H9 (cell line): ENCODE results near the gene FRY. TPM values are rescaled to one million over a fixed set of nuclear protein-coding genes. Genes with fewer than 3 reads are reported as not detected.

Source experiments
- DNase-seq: peaks from one replicate; pipeline ENCODE4 v3.0.0-alpha.2; 2017
- H2AFZ ChIP-seq: one replicate; pipeline ENCODE4 v1.6.1; 2013; ENCODE audit warnings: mild to moderate bottlenecking, low read length, control low read depth, moderate library complexity
- H2AK5ac ChIP-seq: 2 replicates; pipeline ENCODE4 v1.6.1; 2013; ENCODE audit warnings: low read length, control low read depth, mixed read lengths; ENCODE audit not compliant: insufficient read length
- H2BK120ac ChIP-seq: one replicate; pipeline ENCODE4 v1.6.1; 2013; ENCODE audit warnings: low read depth, mild to moderate bottlenecking, low read length, control low read depth, inconsistent platforms; ENCODE audit not compliant: poor library complexity, severe bottlenecking
- H2BK12ac ChIP-seq: 2 replicates; pipeline ENCODE4 v1.6.1; 2013; ENCODE audit warnings: low read length, control low read depth, mixed read lengths, low read depth; ENCODE audit not compliant: insufficient read length
- H2BK15ac ChIP-seq: 2 replicates; pipeline ENCODE4 v1.6.1; 2013; ENCODE audit warnings: low read depth, low read length, control low read depth
- H2BK20ac ChIP-seq: one replicate; pipeline ENCODE4 v1.6.1; 2013; ENCODE audit warnings: low read depth, mild to moderate bottlenecking, low read length, control low read depth, inconsistent platforms; ENCODE audit not compliant: poor library complexity, severe bottlenecking
- H2BK5ac ChIP-seq: 2 replicates; pipeline ENCODE4 v1.6.1; 2013; ENCODE audit warnings: low read length, control low read depth, mixed read lengths; ENCODE audit not compliant: insufficient read length
- H3K14ac ChIP-seq: 2 replicates; pipeline ENCODE4 v1.6.1; 2013; ENCODE audit warnings: low read length, control low read depth; ENCODE audit not compliant: insufficient read depth
- H3K18ac ChIP-seq: 2 replicates; pipeline ENCODE4 v1.6.1; 2013; ENCODE audit warnings: low read depth, mild to moderate bottlenecking, mixed read lengths, low read length, control low read depth; ENCODE audit not compliant: insufficient read length
- H3K23ac ChIP-seq: 2 replicates; pipeline ENCODE4 v1.6.1; 2013; ENCODE audit warnings: low read length, control low read depth, mixed read lengths, low read depth; ENCODE audit not compliant: insufficient read length
- H3K23me2 ChIP-seq: 2 replicates; pipeline ENCODE4 v1.6.1; 2013; ENCODE audit warnings: low read depth, mild to moderate bottlenecking, mixed read lengths, low read length, control low read depth; ENCODE audit not compliant: insufficient read length, poor library complexity, severe bottlenecking
- H3K27ac ChIP-seq: 2 replicates; pipeline ENCODE4 v1.5.1; 2013; ENCODE audit warnings: low read length, control low read depth, mixed read lengths, low read depth; ENCODE audit not compliant: insufficient read length
- H3K27me3 ChIP-seq: 2 replicates; pipeline ENCODE4 v1.6.1; 2013; ENCODE audit warnings: low read length, control low read depth, inconsistent platforms; ENCODE audit not compliant: insufficient read depth
- H3K4ac ChIP-seq: 2 replicates; pipeline ENCODE4 v1.6.1; 2013; ENCODE audit warnings: low read depth, mild to moderate bottlenecking, control low read depth, inconsistent platforms, low read length, moderate library complexity
- H3K4me1 ChIP-seq: 2 replicates; pipeline ENCODE4 v1.6.1; 2013; ENCODE audit warnings: low read length, control low read depth, inconsistent platforms; ENCODE audit not compliant: insufficient read depth
- H3K4me2 ChIP-seq: 2 replicates; pipeline ENCODE4 v1.6.1; 2013; ENCODE audit warnings: low read length, control low read depth, mixed read lengths; ENCODE audit not compliant: insufficient read length, insufficient read depth
- H3K56ac ChIP-seq: 2 replicates; pipeline ENCODE4 v1.6.1; 2013; ENCODE audit warnings: low read depth, mild to moderate bottlenecking, mixed read lengths, low read length, control low read depth; ENCODE audit not compliant: insufficient read length
- H3K79me1 ChIP-seq: 2 replicates; pipeline ENCODE4 v1.6.1; 2013; ENCODE audit warnings: low read depth, mild to moderate bottlenecking, moderate library complexity, low read length, control low read depth, inconsistent platforms; ENCODE audit not compliant: insufficient read depth, poor library complexity, severe bottlenecking
- H3K79me2 ChIP-seq: 2 replicates; pipeline ENCODE4 v1.6.1; 2013; ENCODE audit warnings: low read length, control low read depth, inconsistent platforms; ENCODE audit not compliant: insufficient read depth
- H3K9ac ChIP-seq: 2 replicates; pipeline ENCODE4 v1.6.1; 2013; ENCODE audit warnings: low read length, control low read depth, mixed read lengths; ENCODE audit not compliant: insufficient read length; ENCODE audit errors: extremely low read depth
- H3K9me3 ChIP-seq: one replicate; pipeline ENCODE4 v1.6.1; 2013; ENCODE audit warnings: low read depth, low read length, inconsistent platforms; ENCODE audit not compliant: control insufficient read depth
- H3T11ph ChIP-seq: one replicate; pipeline ENCODE4 v1.6.1; 2013; ENCODE audit warnings: mild to moderate bottlenecking, low read length, control low read depth, inconsistent platforms
- H4K20me1 ChIP-seq: one replicate; pipeline ENCODE4 v1.6.1; 2013; ENCODE audit not compliant: control insufficient read depth, insufficient read length, insufficient read depth
- H4K5ac ChIP-seq: 2 replicates; pipeline ENCODE4 v1.6.1; 2013; ENCODE audit warnings: low read depth, mild to moderate bottlenecking, mixed read lengths, low read length, control low read depth; ENCODE audit not compliant: insufficient read length
- H4K8ac ChIP-seq: replicated peaks from 2 replicates; pipeline ENCODE4 v1.6.1; 2013; ENCODE audit warnings: low read length, control low read depth, mixed read lengths, low read depth; ENCODE audit not compliant: insufficient read length
- H4K91ac ChIP-seq: 2 replicates; pipeline ENCODE4 v1.6.1; 2013; ENCODE audit warnings: low read depth, mild to moderate bottlenecking, moderate library complexity, mixed read lengths, low read length, control low read depth; ENCODE audit not compliant: insufficient read length
- H3K27ac Mint-ChIP-seq, 3 experiments: 2 replicates in 2 of 3; 3 replicates in 1 of 3; pipeline ENCODE4 v1.8.0; 2020 to 2021; ENCODE audit warnings: mixed read lengths in 3 of 3, mild to moderate bottlenecking in 1 of 3, moderate library complexity in 1 of 3
- H3K27me3 Mint-ChIP-seq: 2 replicates; pipeline ENCODE4 v1.8.0; 2021; ENCODE audit warnings: low read depth, mild to moderate bottlenecking, moderate library complexity, mixed read lengths
- H3K36me3 Mint-ChIP-seq, 3 experiments: 2 replicates in 2 of 3; 3 replicates in 1 of 3; pipeline ENCODE4 v1.8.0; 2020 to 2021; ENCODE audit warnings: low read depth in 3 of 3, mixed read lengths in 3 of 3; ENCODE audit not compliant: insufficient read depth in 1 of 3
- H3K4me1 Mint-ChIP-seq, 2 experiments: 2 replicates each; pipeline ENCODE4 v1.8.0; 2020; ENCODE audit warnings: mixed read lengths in 2 of 2
- H3K4me3 Mint-ChIP-seq, 2 experiments: 2 replicates in 1 of 2; 3 replicates in 1 of 2; pipeline ENCODE4 v1.8.0; 2020 to 2021; ENCODE audit warnings: mild to moderate bottlenecking in 2 of 2, mixed read lengths in 2 of 2, moderate library complexity in 1 of 2
- H3K9me3 Mint-ChIP-seq, 2 experiments: 2 replicates in 1 of 2; 3 replicates in 1 of 2; pipeline ENCODE4 v1.8.0; 2020; ENCODE audit warnings: mild to moderate bottlenecking in 2 of 2, mixed read lengths in 2 of 2, moderate library complexity in 1 of 2
- CTCF ChIP-seq: fragments of 200-600 bp; sonication (generic); conservative IDR thresholded peaks from 3 replicates; pipeline ENCODE4 v1.8.0; 2021; ENCODE audit warnings: antibody characterized with exemption, mild to moderate bottlenecking
- WGBS: extraction: QIAGEN DNeasy Blood & Tissue Kit; methylation state at CpG from one replicate; pipeline ENCODE4 v1.1.7; 2013; ENCODE audit warnings: missing lambda C conversion rate, low lambda C conversion rate, mixed read lengths; ENCODE audit not compliant: insufficient read length; ENCODE audit errors: extremely low coverage; 5-methylcytosine and 5-hydroxymethylcytosine counted together
- total RNA-seq: library from RNA; stranded (reverse); gene quantifications from 2 replicates; pipeline ENCODE4 v1.2.1, GENCODE V29; 2021

The FRY gene
- total RNA-seq, 1 experiment from 2014 or later, result 5.2 TPM

GRCh38 chr13:32253911-32254399 lies 222.4 kb downstream of the FRY start:
- H3K27me3 Mint-ChIP-seq, result no peaks in the 10 kb centered on the region
- H3K36me3 Mint-ChIP-seq, result peaks cover 0 to 3% (median 2%) of the 10 kb centered on the region in 3 experiments; a peak in 4 of 7 replicates
- no peak overlapping the region for H2AFZ ChIP-seq
- no peak overlapping the region for H3K4me2 ChIP-seq
- H3K4me1 Mint-ChIP-seq, result no peaks in the 10 kb centered on the region
- no peak for DNase-seq
- H3K18ac ChIP-seq, result no peak overlapping the region
- H3K27ac Mint-ChIP-seq, result no peak overlapping the region; a peak in 1 of 7 replicates
- H3T11ph ChIP-seq, result no peak overlapping the region
- no peak overlapping the region for H4K5ac ChIP-seq
- no peak overlapping the region for H2BK5ac ChIP-seq
- no peak overlapping the region for H4K8ac ChIP-seq
- WGBS, result no CpG with 5 or more reads among the region's 14 CpGs
- H2BK120ac ChIP-seq, result no peak overlapping the region
- H4K91ac ChIP-seq, result no peak overlapping the region
- no peak overlapping the region for H3K56ac ChIP-seq
- no peaks in the 10 kb centered on the region for H3K27me3 ChIP-seq
- no peak overlapping the region for H3K14ac ChIP-seq
- H3K27ac ChIP-seq, result no peak overlapping the region
- TF ChIP-seq CTCF, result no peak
- no peak overlapping the region for H3K4me3 Mint-ChIP-seq
- H2BK12ac ChIP-seq, result no peak overlapping the region
- no peaks in the 10 kb centered on the region for H3K9me3 ChIP-seq
- H3K79me2 ChIP-seq, result no peaks in the 10 kb centered on the region
- H3K79me1 ChIP-seq, result no peaks in the 10 kb centered on the region
- no peak overlapping the region for H2AK5ac ChIP-seq
- H3K9ac ChIP-seq, result no peak overlapping the region
- H2BK20ac ChIP-seq, result no peak overlapping the region
- H3K4me1 ChIP-seq, result no peaks in the 10 kb centered on the region
- no peak overlapping the region for H2BK15ac ChIP-seq
- no peak overlapping the region for H3K4ac ChIP-seq
- H3K23me2 ChIP-seq, result no peaks in the 10 kb centered on the region
- no peak overlapping the region for H3K23ac ChIP-seq
- H3K9me3 Mint-ChIP-seq, result no peaks in the 10 kb centered on the region
- H4K20me1 ChIP-seq, result no peaks in the 10 kb centered on the region
